Activated CD4-positive, alpha-beta memory T cell treated with anti-CD3 and anti-CD28 coated beads, Interleukin-2, amount 10 ng/mL, durations not matched to agents 7 days and 5 days (primary cell): ENCODE results near the gene LDLRAD4. TPM values are rescaled to one million over a fixed set of nuclear protein-coding genes. Genes with fewer than 3 reads are reported as not detected.

ENCODE experiments used
- CTCF ChIA-PET: fragments of 350-600 bp; sonication (Branson Sonifier 250); formaldehyde crosslinking; loops from one replicate; lab custom pipeline; 2021; ENCODE audit warnings: antibody characterized with exemption, inconsistent platforms; lab: Charles Lee
- POLR2A ChIA-PET: fragments of 350-600 bp; sonication (Branson Sonifier 250); formaldehyde crosslinking; loops from one replicate; lab custom pipeline; 2021; ENCODE audit warnings: antibody characterized with exemption; lab: Charles Lee
- DNase-seq: peaks from one replicate; pipeline ENCODE4 v3.0.0-alpha.2; 2020
- H3K27ac Mint-ChIP-seq: one replicate; pipeline ENCODE4 v1.8.0; 2021; ENCODE audit warnings: mild to moderate bottlenecking, mixed read lengths
- H3K27me3 Mint-ChIP-seq: one replicate; pipeline ENCODE4 v1.8.0; 2021; ENCODE audit warnings: mixed read lengths
- H3K36me3 Mint-ChIP-seq: one replicate; pipeline ENCODE4 v1.8.0; 2021; ENCODE audit warnings: low read depth, mixed read lengths
- H3K4me1 Mint-ChIP-seq: one replicate; pipeline ENCODE4 v1.8.0; 2021; ENCODE audit warnings: mixed read lengths
- H3K4me3 Mint-ChIP-seq: one replicate; pipeline ENCODE4 v1.8.0; 2021; ENCODE audit warnings: mild to moderate bottlenecking, mixed read lengths
- H3K9me3 Mint-ChIP-seq: one replicate; pipeline ENCODE4 v1.8.0; 2021; ENCODE audit warnings: mixed read lengths
- total RNA-seq, 2 experiments: library from RNA; stranded (reverse); gene quantifications; one replicate each; pipeline ENCODE4 v1.2.3, GENCODE V29; 2021

LDLRAD4 gene
- total RNA-seq, 2 experiments from 2014 or later: 19.1 to 22.4 TPM

GRCh38 chr18:13354402-13354801 is 135.8 kb downstream of the LDLRAD4 start:
- POLR2A ChIA-PET: no interaction called here
- Mint-ChIP-seq H3K36me3 (peaks cover 11% of the 10 kb centered on the region), H3K9me3 (peaks cover 9% of the 10 kb centered on the region), H3K27me3 (no peaks in the 10 kb centered on the region), H3K27ac (no peak overlapping the region), H3K4me3 (no peak overlapping the region), H3K4me1 (peaks cover 10% of the 10 kb centered on the region)
- CTCF ChIA-PET: interaction anchor here (1.1 to 1.5 kb wide), 2 partner anchors 25 to 138 kb away, joined by 3 to 5 read pairs; no protein-coding TSS in a partner anchor
- DNase-seq: no peak

- Mint-ChIP-seq H3K27ac (no peak overlapping the region), H3K4me1 (peaks cover 10% of the 10 kb centered on the region), H3K4me3 (no peak overlapping the region), H3K9me3 (peaks cover 5% of the 10 kb centered on the region), H3K36me3 (peaks cover 3% of the 10 kb centered on the region), H3K27me3 (no peaks in the 10 kb centered on the region)
- CTCF ChIA-PET: no interaction called here
- DNase-seq: no peak
- POLR2A ChIA-PET: no interaction called here
Measured at GRCh38 chr18:13356032-13356431, 137.5 kb downstream of the LDLRAD4 start.

- Mint-ChIP-seq H3K36me3 (peaks cover 3% of the 10 kb centered on the region), H3K4me1 (peaks cover 10% of the 10 kb centered on the region), H3K4me3 (no peak overlapping the region), H3K27me3 (no peaks in the 10 kb centered on the region), H3K27ac (no peak overlapping the region), H3K9me3 (peaks cover 3% of the 10 kb centered on the region)
- DNase-seq: no peak
- CTCF ChIA-PET: interaction anchor here (0.6 kb wide), 1 partner anchor 58 kb away, joined by 4 read pairs; no protein-coding TSS in a partner anchor
- POLR2A ChIA-PET: no interaction called here
Measured at GRCh38 chr18:13357289-13357688, 138.7 kb downstream of the LDLRAD4 start.

- H3K27ac Mint-ChIP-seq: no peak overlapping the region
- H3K36me3 Mint-ChIP-seq: no peaks in the 10 kb centered on the region
- CTCF ChIA-PET: no interaction called here
Measured at GRCh38 chr18:13359210-13359609, 140.7 kb downstream of the LDLRAD4 start.

GRCh38 chr18:13361431-13361830 is 142.9 kb downstream of the LDLRAD4 start:
- H3K4me1 Mint-ChIP-seq: no peaks in the 10 kb centered on the region
- no peak overlapping the region for H3K27ac Mint-ChIP-seq
- DNase-seq: no peak
- ChIA-PET POLR2A (no interaction called here), CTCF (no interaction called here)
- H3K27me3 Mint-ChIP-seq: no peaks in the 10 kb centered on the region
- H3K4me3 Mint-ChIP-seq: no peak overlapping the region
- H3K9me3 Mint-ChIP-seq: peaks cover 3% of the 10 kb centered on the region
- H3K36me3 Mint-ChIP-seq: no peaks in the 10 kb centered on the region

More at GRCh38 chr18:13359210-13359609, 140.7 kb downstream of the LDLRAD4 start:
- no peak for DNase-seq
- Mint-ChIP-seq H3K4me1 (no peaks in the 10 kb centered on the region), H3K9me3 (peaks cover 3% of the 10 kb centered on the region), H3K4me3 (no peak overlapping the region), H3K27me3 (no peaks in the 10 kb centered on the region)
- POLR2A ChIA-PET: no interaction called here

- DNase-seq: no peak
- Mint-ChIP-seq H3K4me1 (no peaks in the 10 kb centered on the region), H3K36me3 (no peaks in the 10 kb centered on the region), H3K27ac (no peak overlapping the region), H3K9me3 (peaks cover 3% of the 10 kb centered on the region), H3K27me3 (no peaks in the 10 kb centered on the region), H3K4me3 (no peak overlapping the region)
- ChIA-PET POLR2A (no interaction called here), CTCF (no interaction called here)
Measured at GRCh38 chr18:13362051-13362450, 143.5 kb downstream of the LDLRAD4 start.

GRCh38 chr18:13362607-13363006 is 144.0 kb downstream of the LDLRAD4 start:
- Mint-ChIP-seq H3K27me3 (no peaks in the 10 kb centered on the region), H3K9me3 (peaks cover 3% of the 10 kb centered on the region), H3K4me1 (no peaks in the 10 kb centered on the region), H3K27ac (no peak overlapping the region), H3K36me3 (no peaks in the 10 kb centered on the region), H3K4me3 (no peak overlapping the region)
- DNase-seq: no peak
- ChIA-PET POLR2A (interaction anchor here (1.2 kb wide), 1 partner anchor 10 kb away, joined by 3 read pairs; no protein-coding TSS in a partner anchor), CTCF (no interaction called here)

GRCh38 chr18:13363359-13363758 is 144.8 kb downstream of the LDLRAD4 start:
- Mint-ChIP-seq H3K4me1 (no peaks in the 10 kb centered on the region), H3K4me3 (no peak overlapping the region), H3K27me3 (no peaks in the 10 kb centered on the region), H3K36me3 (no peaks in the 10 kb centered on the region), H3K9me3 (peaks cover 3% of the 10 kb centered on the region), H3K27ac (no peak overlapping the region)
- DNase-seq: no peak
- POLR2A ChIA-PET: interaction anchor here (1.2 kb wide), 1 partner anchor 10 kb away, joined by 3 read pairs; no protein-coding TSS in a partner anchor
- CTCF ChIA-PET: no interaction called here

- H3K36me3 Mint-ChIP-seq: no peaks in the 10 kb centered on the region
- no peak overlapping the region for H3K27ac Mint-ChIP-seq
- DNase-seq: no peak
- H3K4me1 Mint-ChIP-seq: peaks cover 7% of the 10 kb centered on the region
- ChIA-PET POLR2A (no interaction called here), CTCF (no interaction called here)
- H3K27me3 Mint-ChIP-seq: no peaks in the 10 kb centered on the region
- no peak overlapping the region for H3K4me3 Mint-ChIP-seq
- no peaks in the 10 kb centered on the region for H3K9me3 Mint-ChIP-seq
Measured at GRCh38 chr18:13364721-13365205, 146.2 kb downstream of the LDLRAD4 start.

GRCh38 chr18:13366131-13366530 is 147.6 kb downstream of the LDLRAD4 start:
- DNase-seq: no peak
- Mint-ChIP-seq H3K4me1 (peaks cover 13% of the 10 kb centered on the region), H3K36me3 (no peaks in the 10 kb centered on the region), H3K27ac (no peak overlapping the region), H3K9me3 (no peaks in the 10 kb centered on the region), H3K27me3 (no peaks in the 10 kb centered on the region), H3K4me3 (no peak overlapping the region)
- ChIA-PET CTCF (no interaction called here), POLR2A (interaction anchor here (0.6 kb wide), 1 partner anchor 155 kb away, joined by 3 read pairs; no protein-coding TSS in a partner anchor)

GRCh38 chr18:13366541-13366940 is 148.0 kb downstream of the LDLRAD4 start:
- no peaks in the 10 kb centered on the region for H3K36me3 Mint-ChIP-seq
- no peaks in the 10 kb centered on the region for H3K27me3 Mint-ChIP-seq
- ChIA-PET POLR2A (interaction anchor here (0.6 kb wide), 1 partner anchor 155 kb away, joined by 3 read pairs; no protein-coding TSS in a partner anchor), CTCF (no interaction called here)
- H3K27ac Mint-ChIP-seq: no peak overlapping the region
- no peak overlapping the region for H3K4me3 Mint-ChIP-seq
- no peak for DNase-seq
- H3K4me1 Mint-ChIP-seq: peaks cover 14% of the 10 kb centered on the region
- H3K9me3 Mint-ChIP-seq: no peaks in the 10 kb centered on the region

GRCh38 chr18:13366962-13367892 is 148.7 kb downstream of the LDLRAD4 start:
- ChIA-PET CTCF (interaction anchor here (0.6 kb wide), 1 partner anchor 208 kb away, joined by 4 read pairs; no protein-coding TSS in a partner anchor), POLR2A (interaction anchor here (1.4 kb wide), 1 partner anchor 10 kb away, joined by 4 read pairs; no protein-coding TSS in a partner anchor)
- Mint-ChIP-seq H3K4me1 (peaks cover 21% of the 10 kb centered on the region), H3K4me3 (no peak overlapping the region), H3K9me3 (no peaks in the 10 kb centered on the region), H3K27me3 (no peaks in the 10 kb centered on the region), H3K36me3 (no peaks in the 10 kb centered on the region), H3K27ac (no peak overlapping the region)
- no peak for DNase-seq
